Measurements from ENCODE around the gene CYB561D1. TPM values are rescaled to one million over a fixed set of nuclear protein-coding genes. Genes with fewer than 3 reads are reported as not detected.

CYB561D1 gene
- total and polyA plus RNA-seq, 9 of the 15 experiments (the other 6 are each of a cell fraction or from before 2014, with no cell fraction given), result 0.71 to 7.2 (median 3.5) TPM

GRCh38 chr1:109548321-109549267 is 54.7 kb downstream of the CYB561D1 start, which contains the start of gene GNAI3 (continued):
- TF ChIP-seq ZBTB26 (CRISPR knock-in tag; IDR thresholded peaks at IDR 0.05), result 0 out of 2 replicates have a peak, but pooled peaks have one; percentile 8
- peak; percentile 98 for TF ChIP-seq GABPA (tag; conservative IDR thresholded peaks at IDR 0.05; ENCODE audit: low read depth)
- TF ChIP-seq RFX7 (CRISPR knock-in tag; IDR thresholded peaks at IDR 0.05), result 0 out of 2 replicates have a peak, but pooled peaks have one; percentile 37
- TF ChIP-seq SREBF1 (IDR thresholded peaks at IDR 0.05; ENCODE audit: borderline replicate concordance, low read depth, low read length), result no peak
- TF ChIP-seq ZNF79 (CRISPR knock-in tag; IDR thresholded peaks at IDR 0.05; ENCODE audit: low read depth), result no peak
- peak; percentile 88 for TF ChIP-seq TFAP4 (CRISPR knock-in tag; IDR thresholded peaks at IDR 0.05; ENCODE audit: borderline replicate concordance)
- no peak for TF ChIP-seq XRCC3 (IDR thresholded peaks at IDR 0.05)
- peak; percentile 43; the same call in 1 of the 2 replicates for TF ChIP-seq RAD51 (IDR thresholded peaks at IDR 0.05; ENCODE audit: borderline replicate concordance, low read depth)
- TF ChIP-seq, protein P1, sequence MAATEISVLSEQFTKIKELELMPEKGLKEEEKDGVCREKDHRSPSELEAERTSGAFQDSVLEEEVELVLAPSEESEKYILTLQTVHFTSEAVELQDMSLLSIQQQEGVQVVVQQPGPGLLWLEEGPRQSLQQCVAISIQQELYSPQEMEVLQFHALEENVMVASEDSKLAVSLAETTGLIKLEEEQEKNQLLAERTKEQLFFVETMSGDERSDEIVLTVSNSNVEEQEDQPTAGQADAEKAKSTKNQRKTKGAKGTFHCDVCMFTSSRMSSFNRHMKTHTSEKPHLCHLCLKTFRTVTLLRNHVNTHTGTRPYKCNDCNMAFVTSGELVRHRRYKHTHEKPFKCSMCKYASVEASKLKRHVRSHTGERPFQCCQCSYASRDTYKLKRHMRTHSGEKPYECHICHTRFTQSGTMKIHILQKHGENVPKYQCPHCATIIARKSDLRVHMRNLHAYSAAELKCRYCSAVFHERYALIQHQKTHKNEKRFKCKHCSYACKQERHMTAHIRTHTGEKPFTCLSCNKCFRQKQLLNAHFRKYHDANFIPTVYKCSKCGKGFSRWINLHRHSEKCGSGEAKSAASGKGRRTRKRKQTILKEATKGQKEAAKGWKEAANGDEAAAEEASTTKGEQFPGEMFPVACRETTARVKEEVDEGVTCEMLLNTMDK (IDR thresholded peaks at IDR 0.05; ENCODE audit: borderline replicate concordance, insufficient read depth, low read depth, low read length, poor library complexity, severe bottlenecking), result no peak
- no peak for TF ChIP-seq E2F5 (CRISPR knock-in tag; IDR thresholded peaks at IDR 0.05)
- no peak for TF ChIP-seq TRIM28 (IDR thresholded peaks at IDR 0.05)
- no peak for TF ChIP-seq HNRNPH1 (optimal IDR thresholded peaks at IDR 0.05; ENCODE audit: low read depth, low read length)
- TF ChIP-seq THAP12 (CRISPR knock-in tag; IDR thresholded peaks at IDR 0.05), result peak; percentile 88
- peak; percentile 57; the same call in 1 of the 2 replicates for TF ChIP-seq RNF2 (IDR thresholded peaks at IDR 0.05)
- no peak for TF ChIP-seq ZNF778 (CRISPR knock-in tag; IDR thresholded peaks at IDR 0.05)
- TF ChIP-seq HINFP (tag; conservative IDR thresholded peaks at IDR 0.05; ENCODE audit: low read depth), result no peak
- TF ChIP-seq TAF15 (IDR thresholded peaks at IDR 0.05; ENCODE audit: low read depth, low read length), result no peak

Measured in K562 (cell line).